Stomach smooth muscle (tissue), 2 donors: ENCODE results near the gene MUC13.

Experiments used
- H3K27ac ChIP-seq: one replicate; pipeline ENCODE4 v1.7.0; 2013; ENCODE audit warnings: mild to moderate bottlenecking, low read length, inconsistent platforms
- H3K27me3 ChIP-seq, 2 donors: one replicate each; pipeline ENCODE4 v1.7.0; 2013; ENCODE audit warnings: low read length in 2 of 2; ENCODE audit not compliant: insufficient read depth in 2 of 2, control insufficient read depth in 1 of 2
- H3K36me3 ChIP-seq, 2 donors: one replicate each; pipeline ENCODE4 v1.7.0; 2013; ENCODE audit warnings: low read length in 2 of 2; ENCODE audit not compliant: control insufficient read depth in 2 of 2, insufficient read depth in 2 of 2
- H3K4me1 ChIP-seq: one replicate; pipeline ENCODE4 v1.7.0; 2013; ENCODE audit warnings: low read length; ENCODE audit not compliant: control insufficient read depth, insufficient read depth
- H3K4me3 ChIP-seq, 2 donors: one replicate each; pipeline ENCODE4 v1.7.0; 2013; ENCODE audit warnings: low read length in 2 of 2
- H3K9ac ChIP-seq, 2 donors: one replicate each; pipeline ENCODE4 v1.7.0; 2013; ENCODE audit warnings: low read length in 2 of 2, mild to moderate bottlenecking in 1 of 2
- H3K9me3 ChIP-seq, 2 donors: one replicate each; pipeline ENCODE4 v1.7.0; 2013; ENCODE audit warnings: low read length in 2 of 2; ENCODE audit not compliant: control insufficient read depth in 2 of 2
- donor health status: healthy.
- donor health status: Pancreatic carcinoma.

The MUC13 gene

GRCh38 chr3:124934577-124934976 is at the start of gene MUC13:
MUC13 (minus strand) TSS chr3:124934751; CDS start chr3:124934712, 39 bp downstream.
- Histone ChIP-seq H3K27me3 (no peaks in the 10 kb centered on the region), H3K4me3 (no peak within 1 kb of the TSS), H3K4me1 (no peaks in the 10 kb centered on the region), H3K9ac (no peak within 1 kb of the TSS), H3K9me3 (no peaks in the 10 kb centered on the region), H3K36me3 (no peaks in the 10 kb centered on the region), H3K27ac (no peak within 1 kb of the TSS)

DNA sequence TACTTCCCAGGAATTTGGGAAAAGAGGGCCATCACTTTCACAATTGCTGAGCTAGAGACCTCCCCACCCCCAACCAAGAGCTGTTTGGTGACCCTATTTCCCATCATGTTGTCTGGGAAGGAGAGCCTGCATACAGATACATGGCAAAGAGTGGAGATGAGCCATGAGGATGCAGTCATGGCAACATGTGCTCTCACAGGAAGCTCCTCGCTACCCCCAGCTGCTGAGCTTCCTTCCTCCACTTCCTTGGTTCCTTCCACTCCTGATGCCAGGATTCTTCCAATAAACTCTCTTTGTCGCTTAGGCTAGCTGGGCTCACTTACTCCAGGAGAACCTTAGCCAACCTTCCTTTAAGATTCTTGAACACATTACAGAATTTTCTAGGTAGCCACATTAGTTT is 48.3 kb upstream of the MUC13 start:
- no peak overlapping the region for H3K27ac ChIP-seq
- peaks cover 6% of the 10 kb centered on the region for H3K4me1 ChIP-seq
- peaks cover 5 to 6% of the 10 kb centered on the region in 2 donors for H3K36me3 ChIP-seq
- H3K27me3 ChIP-seq = no peaks in the 10 kb centered on the region
- H3K9ac ChIP-seq = no peak overlapping the region
- no peaks in the 10 kb centered on the region for H3K9me3 ChIP-seq
- H3K4me3 ChIP-seq = no peak overlapping the region

DNA sequence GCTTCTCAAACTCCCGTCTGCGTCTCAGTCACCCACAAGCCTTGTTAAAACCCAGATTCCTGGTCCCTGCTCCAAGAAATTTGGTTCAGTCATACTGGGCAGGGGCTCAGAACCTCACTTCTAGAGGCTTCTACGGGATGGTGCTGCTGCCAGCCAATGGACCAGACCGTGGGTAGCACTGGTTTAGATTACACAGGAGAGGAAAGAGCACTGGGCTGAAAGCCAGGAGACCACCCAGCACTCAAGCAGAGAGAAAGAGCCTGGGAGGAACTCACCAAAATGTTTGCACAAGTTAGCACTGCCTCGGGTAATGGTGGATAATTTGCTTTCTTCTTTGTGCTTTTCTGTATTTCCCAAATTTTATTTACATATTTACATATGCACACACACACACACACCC is 46.9 kb upstream of the MUC13 start:
- no peaks in the 10 kb centered on the region for H3K9me3 ChIP-seq
- H3K9ac ChIP-seq = no peak overlapping the region
- peaks cover 6% of the 10 kb centered on the region for H3K4me1 ChIP-seq
- no peak overlapping the region for H3K27ac ChIP-seq
- no peaks in the 10 kb centered on the region for H3K27me3 ChIP-seq
- peaks cover 8 to 10% of the 10 kb centered on the region in 2 donors for H3K36me3 ChIP-seq
- H3K4me3 ChIP-seq = no peak overlapping the region

DNA sequence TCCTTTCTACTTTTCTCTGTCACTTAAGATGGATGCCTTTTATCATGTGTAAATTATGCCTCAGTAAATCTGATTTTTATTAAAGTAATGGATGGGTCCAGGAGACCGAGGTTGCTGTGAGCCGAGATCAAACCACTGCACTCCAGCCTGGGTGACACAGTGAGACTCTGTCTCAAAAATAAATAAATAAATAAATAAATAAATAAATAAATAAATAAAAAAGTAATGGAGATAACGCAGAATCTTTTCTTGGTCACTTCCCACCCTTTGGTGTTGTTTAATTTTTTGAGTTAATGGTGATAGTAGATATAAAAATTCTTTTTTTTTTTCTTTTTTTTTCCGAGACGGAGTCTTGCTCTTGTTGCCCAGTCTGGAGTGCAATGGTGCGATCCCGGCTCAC is 44.1 kb upstream of the MUC13 start:
- peaks cover 20 to 21% of the 10 kb centered on the region in 2 donors for H3K36me3 ChIP-seq
- no peaks in the 10 kb centered on the region for H3K27me3 ChIP-seq
- H3K9me3 ChIP-seq = no peaks in the 10 kb centered on the region
- no peak overlapping the region for H3K27ac ChIP-seq
- H3K4me3 ChIP-seq = no peak overlapping the region
- H3K9ac ChIP-seq = no peak overlapping the region
- H3K4me1 ChIP-seq = no peaks in the 10 kb centered on the region

GRCh38 chr3:124976383-124976782 is 41.8 kb upstream of the MUC13 start:
- Histone ChIP-seq H3K27ac (no peak overlapping the region), H3K36me3 (peaks cover 22 to 34% of the 10 kb centered on the region in 2 donors), H3K27me3 (no peaks in the 10 kb centered on the region), H3K4me1 (no peaks in the 10 kb centered on the region), H3K9ac (no peak overlapping the region), H3K4me3 (no peak overlapping the region), H3K9me3 (no peaks in the 10 kb centered on the region)

- Histone ChIP-seq H3K27me3 (no peaks in the 10 kb centered on the region), H3K36me3 (peaks cover 29 to 47% of the 10 kb centered on the region in 2 donors), H3K4me3 (no peak overlapping the region), H3K27ac (no peak overlapping the region), H3K9ac (no peak overlapping the region), H3K4me1 (no peaks in the 10 kb centered on the region), H3K9me3 (no peaks in the 10 kb centered on the region)
These were observed 40.1 kb upstream of the MUC13 start for GRCh38 chr3:124974691-124975090.

DNA sequence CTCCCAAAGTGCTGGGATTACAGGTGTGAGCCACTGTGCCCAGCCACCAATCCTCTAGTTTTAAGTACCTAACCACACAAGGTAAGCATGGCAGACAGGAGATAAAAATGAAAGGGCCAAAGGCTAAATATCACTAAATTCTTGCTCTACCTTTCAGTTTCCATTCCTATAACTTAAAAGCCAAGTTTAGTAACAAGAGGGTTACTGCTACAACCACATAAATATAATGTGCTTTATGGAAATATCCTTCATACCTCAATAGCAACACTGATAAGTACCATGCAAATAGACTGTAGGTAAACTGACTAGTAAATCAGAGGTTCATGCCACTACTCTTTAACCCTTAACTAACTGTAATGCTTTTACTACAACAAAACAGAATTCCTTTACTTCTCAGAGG is 38.7 kb upstream of the MUC13 start:
- H3K4me3 ChIP-seq = no peak overlapping the region
- no peak overlapping the region for H3K27ac ChIP-seq
- no peaks in the 10 kb centered on the region for H3K9me3 ChIP-seq
- H3K9ac ChIP-seq = no peak overlapping the region
- H3K36me3 ChIP-seq = peaks cover 38 to 52% of the 10 kb centered on the region in 2 donors
- no peaks in the 10 kb centered on the region for H3K4me1 ChIP-seq
- no peaks in the 10 kb centered on the region for H3K27me3 ChIP-seq

DNA sequence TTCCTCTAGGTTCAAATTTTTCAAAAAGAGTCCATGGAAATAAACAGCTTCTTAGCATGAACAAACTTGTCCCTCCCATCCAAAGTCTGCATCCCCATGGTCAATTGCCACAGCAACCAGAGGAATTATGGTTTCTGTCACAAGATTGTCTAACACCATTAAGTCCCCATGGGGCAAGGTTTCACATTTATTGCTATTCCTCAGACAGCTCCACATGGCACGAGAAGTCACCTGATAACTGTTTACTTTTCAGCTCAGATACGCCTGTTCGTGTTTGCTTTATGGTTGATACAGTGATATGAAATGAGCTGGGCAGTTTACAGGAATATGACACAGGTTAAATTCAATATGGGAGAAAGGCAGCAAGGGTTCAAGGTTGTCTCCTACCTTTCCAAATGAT is 37.9 kb upstream of the MUC13 start:
- no peaks in the 10 kb centered on the region for H3K27me3 ChIP-seq
- H3K36me3 ChIP-seq = peaks cover 36 to 54% of the 10 kb centered on the region in 2 donors
- no peak overlapping the region for H3K9ac ChIP-seq
- no peak overlapping the region for H3K27ac ChIP-seq
- no peak overlapping the region for H3K4me3 ChIP-seq
- H3K9me3 ChIP-seq = no peaks in the 10 kb centered on the region
- H3K4me1 ChIP-seq = no peaks in the 10 kb centered on the region

- Histone ChIP-seq H3K9ac (no peak overlapping the region), H3K36me3 (peaks cover 30 to 43% of the 10 kb centered on the region in 2 donors), H3K9me3 (no peaks in the 10 kb centered on the region), H3K27me3 (no peaks in the 10 kb centered on the region), H3K4me1 (no peaks in the 10 kb centered on the region), H3K4me3 (no peak overlapping the region), H3K27ac (no peak overlapping the region)
These were observed 35.6 kb upstream of the MUC13 start for GRCh38 chr3:124969963-124970722.

DNA sequence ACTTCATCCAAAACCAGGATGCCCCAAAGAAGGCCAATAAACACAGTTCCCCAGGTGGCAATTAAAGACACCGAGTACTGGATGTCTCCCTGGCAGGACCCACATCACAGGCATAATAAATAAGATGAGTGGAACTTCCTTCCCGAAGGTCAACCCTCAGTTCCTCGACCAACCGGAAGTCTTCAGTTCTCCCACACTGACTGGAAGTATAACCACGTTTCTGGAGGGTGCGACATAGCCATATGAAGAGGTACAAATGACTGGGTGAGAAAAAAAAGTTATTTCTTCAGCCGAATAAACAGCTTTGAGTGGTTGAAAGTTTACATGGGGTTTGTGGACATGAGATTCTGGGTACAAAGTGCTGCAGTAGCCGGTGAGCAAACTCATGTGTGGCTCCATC is 34.6 kb upstream of the MUC13 start:
- no peak overlapping the region for H3K9ac ChIP-seq
- no peak overlapping the region for H3K27ac ChIP-seq
- no peaks in the 10 kb centered on the region for H3K4me1 ChIP-seq
- no peaks in the 10 kb centered on the region for H3K27me3 ChIP-seq
- no peak overlapping the region for H3K4me3 ChIP-seq
- H3K9me3 ChIP-seq = no peaks in the 10 kb centered on the region
- peaks cover 22 to 36% of the 10 kb centered on the region in 2 donors for H3K36me3 ChIP-seq

- H3K36me3 ChIP-seq = peaks cover 19 to 30% of the 10 kb centered on the region in 2 donors
- no peaks in the 10 kb centered on the region for H3K4me1 ChIP-seq
- H3K27ac ChIP-seq = no peak overlapping the region
- H3K27me3 ChIP-seq = no peaks in the 10 kb centered on the region
- H3K9ac ChIP-seq = no peak overlapping the region
- no peak overlapping the region for H3K4me3 ChIP-seq
- no peaks in the 10 kb centered on the region for H3K9me3 ChIP-seq
These were observed 33.4 kb upstream of the MUC13 start for GRCh38 chr3:124967964-124968363.
